RWPE2 (cell line): ENCODE measurements around the gene MDK.
A peak's percentile ranks its signal among the peaks of the same experiment; 100 is the strongest.

ENCODE experiments used
- ATAC-seq: fragments of 200-7000 bp; cut with Tn5 transposase; 3 replicates; pipeline ENCODE4 v1.9.1; 2021; ENCODE audit warnings: low read depth
- DNase-seq: peaks from one replicate; pipeline ENCODE4 v3.0.0-alpha.2; 2020; ENCODE audit warnings: low spot score
- H3K27ac ChIP-seq: fragments of 450-650 bp; 2 replicates; pipeline ENCODE4 v1.5.1; 2017; ENCODE audit warnings: mild to moderate bottlenecking; ENCODE audit not compliant: poor library complexity, severe bottlenecking
- H3K27me3 ChIP-seq: fragments of 250-450 bp; sonication (Bioruptor Pico); 2 replicates; pipeline ENCODE4 v1.5.1; 2021; ENCODE audit warnings: mild to moderate bottlenecking, moderate library complexity; ENCODE audit not compliant: insufficient read depth, poor library complexity, severe bottlenecking
- H3K36me3 ChIP-seq: fragments of 250-450 bp; sonication (Bioruptor Pico); 2 replicates; pipeline ENCODE4 v1.5.1; 2020; ENCODE audit warnings: low read depth, mild to moderate bottlenecking, moderate library complexity
- H3K4me1 ChIP-seq: fragments of 250-450 bp; sonication (Bioruptor Pico); 2 replicates; pipeline ENCODE4 v1.5.1; 2021; ENCODE audit warnings: mild to moderate bottlenecking, moderate library complexity; ENCODE audit not compliant: insufficient read depth, poor library complexity, severe bottlenecking
- H3K4me3 ChIP-seq: fragments of 250-450 bp; sonication (Bioruptor Pico); 2 replicates; pipeline ENCODE4 v1.5.1; 2021; ENCODE audit warnings: mild to moderate bottlenecking, moderate library complexity; ENCODE audit not compliant: severe bottlenecking
- H3K9me3 ChIP-seq: fragments of 250-450 bp; sonication (Bioruptor Pico); 2 replicates; pipeline ENCODE4 v1.5.1; 2021; ENCODE audit warnings: mild to moderate bottlenecking, moderate library complexity; ENCODE audit not compliant: severe bottlenecking
- TF ChIP-seq, protein P1 (sequence below): fragments of 450-650 bp; IDR thresholded peaks from one replicate; pipeline ENCODE4 v1.5.1; 2017; ENCODE audit warnings: mild to moderate bottlenecking, moderate library complexity; ENCODE audit not compliant: poor library complexity, severe bottlenecking

MDK gene

GRCh38 chr11:46351606-46352005 is 29.9 kb upstream of the MDK start:
- Histone ChIP-seq H3K27ac (peak overlapping the region; percentile 44), H3K27me3 (no peaks in the 10 kb centered on the region), H3K4me1 (peaks cover 7% of the 10 kb centered on the region), H3K9me3 (no peaks in the 10 kb centered on the region), H3K4me3 (no peak overlapping the region), H3K36me3 (peaks cover 12% of the 10 kb centered on the region)
- no peak for ATAC-seq
- DNase-seq = no peak
- TF ChIP-seq, protein P1, sequence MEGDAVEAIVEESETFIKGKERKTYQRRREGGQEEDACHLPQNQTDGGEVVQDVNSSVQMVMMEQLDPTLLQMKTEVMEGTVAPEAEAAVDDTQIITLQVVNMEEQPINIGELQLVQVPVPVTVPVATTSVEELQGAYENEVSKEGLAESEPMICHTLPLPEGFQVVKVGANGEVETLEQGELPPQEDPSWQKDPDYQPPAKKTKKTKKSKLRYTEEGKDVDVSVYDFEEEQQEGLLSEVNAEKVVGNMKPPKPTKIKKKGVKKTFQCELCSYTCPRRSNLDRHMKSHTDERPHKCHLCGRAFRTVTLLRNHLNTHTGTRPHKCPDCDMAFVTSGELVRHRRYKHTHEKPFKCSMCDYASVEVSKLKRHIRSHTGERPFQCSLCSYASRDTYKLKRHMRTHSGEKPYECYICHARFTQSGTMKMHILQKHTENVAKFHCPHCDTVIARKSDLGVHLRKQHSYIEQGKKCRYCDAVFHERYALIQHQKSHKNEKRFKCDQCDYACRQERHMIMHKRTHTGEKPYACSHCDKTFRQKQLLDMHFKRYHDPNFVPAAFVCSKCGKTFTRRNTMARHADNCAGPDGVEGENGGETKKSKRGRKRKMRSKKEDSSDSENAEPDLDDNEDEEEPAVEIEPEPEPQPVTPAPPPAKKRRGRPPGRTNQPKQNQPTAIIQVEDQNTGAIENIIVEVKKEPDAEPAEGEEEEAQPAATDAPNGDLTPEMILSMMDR = no peak

DNA sequence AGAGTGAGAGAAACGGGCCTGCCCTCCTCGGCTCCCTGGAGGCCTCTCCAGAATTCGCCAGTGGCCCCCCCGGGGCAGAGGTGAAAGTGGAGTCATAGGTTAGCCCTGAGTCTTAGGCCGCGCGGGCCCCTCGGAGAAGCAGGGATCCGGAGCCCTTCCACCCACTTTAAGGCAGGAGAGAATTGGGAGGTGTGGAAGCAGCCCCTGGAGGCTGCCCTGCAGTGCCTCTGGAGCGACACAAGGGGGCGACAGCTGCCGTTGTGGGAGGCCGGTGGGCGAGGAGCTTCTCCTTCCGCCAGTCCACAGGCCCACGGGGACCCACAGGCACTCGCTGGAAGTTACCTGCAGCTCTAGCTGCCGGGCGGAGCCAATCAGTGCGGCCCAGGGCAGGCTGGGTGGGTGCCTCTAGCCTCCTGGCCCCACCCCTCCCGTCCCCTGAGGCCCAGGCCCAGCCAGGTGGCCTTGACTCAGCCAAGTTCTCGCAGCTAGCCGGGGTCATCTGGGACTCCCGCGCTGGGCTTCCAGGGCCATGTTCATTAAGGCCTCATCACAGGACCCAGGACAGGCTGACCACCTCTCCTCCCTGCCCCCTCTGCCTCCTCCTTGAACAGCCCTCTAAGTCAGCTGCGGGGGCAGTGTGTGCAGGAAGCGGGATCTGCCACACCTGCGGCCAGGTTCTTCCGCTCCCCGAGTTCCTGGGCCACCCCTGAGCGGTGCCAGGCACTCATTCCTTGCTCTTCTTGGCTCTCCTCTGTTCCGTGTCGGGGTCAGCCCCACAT is 29.2 kb upstream of the MDK start:
- no peaks in the 10 kb centered on the region for H3K9me3 ChIP-seq
- no peaks in the 10 kb centered on the region for H3K27me3 ChIP-seq
- peaks cover 12% of the 10 kb centered on the region for H3K36me3 ChIP-seq
- peak overlapping the region; percentile 15 for H3K4me3 ChIP-seq
- H3K27ac ChIP-seq = peak overlapping the region; percentile 44
- TF ChIP-seq, protein P1 = peak; percentile 74
- peaks cover 13% of the 10 kb centered on the region for H3K4me1 ChIP-seq
- DNase-seq (no peak), ATAC-seq (peak; percentile 48)

GRCh38 chr11:46353698-46354097 is 27.8 kb upstream of the MDK start:
- ATAC-seq = no peak
- Histone ChIP-seq H3K27me3 (no peaks in the 10 kb centered on the region), H3K36me3 (peaks cover 12% of the 10 kb centered on the region), H3K4me3 (no peak overlapping the region), H3K27ac (peak overlapping the region; percentile 44), H3K9me3 (no peaks in the 10 kb centered on the region), H3K4me1 (peaks cover 19% of the 10 kb centered on the region)
- no peak for DNase-seq
- TF ChIP-seq, protein P1 = no peak

- TF ChIP-seq, protein P1 = no peak
- DNase-seq (no peak), ATAC-seq (peak; percentile 71)
- no peaks in the 10 kb centered on the region for H3K27me3 ChIP-seq
- no peak overlapping the region for H3K4me3 ChIP-seq
- H3K4me1 ChIP-seq = peaks cover 21% of the 10 kb centered on the region
- H3K9me3 ChIP-seq = no peaks in the 10 kb centered on the region
- H3K27ac ChIP-seq = no peak overlapping the region
- peaks cover 12% of the 10 kb centered on the region for H3K36me3 ChIP-seq
These were observed 24.5 kb upstream of the MDK start for GRCh38 chr11:46356924-46357482.

DNA sequence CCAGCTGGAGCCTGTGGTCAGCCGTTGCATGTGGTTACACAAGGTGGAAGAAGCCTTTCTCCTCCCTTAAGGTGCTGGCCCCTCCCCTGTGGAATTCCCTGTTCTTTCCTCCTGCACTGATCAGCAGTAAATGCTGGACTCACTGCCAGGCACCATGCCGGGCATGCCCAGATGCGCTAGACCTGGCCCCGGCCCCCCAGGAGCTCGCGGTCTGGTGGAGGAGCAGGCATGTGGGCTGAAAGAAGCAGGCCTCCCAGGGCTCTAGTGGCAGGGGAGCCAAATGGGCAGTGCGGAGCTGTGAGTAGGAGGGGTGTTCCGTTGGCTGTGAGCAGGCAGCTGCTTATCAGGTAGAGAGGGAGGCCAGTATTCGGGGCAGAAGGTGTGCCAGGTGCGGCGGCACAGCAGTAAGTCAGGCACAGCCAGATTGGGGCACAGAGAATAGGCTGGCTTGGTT is 24.0 kb upstream of the MDK start:
- H3K4me3 ChIP-seq = no peak overlapping the region
- no peak overlapping the region for H3K27ac ChIP-seq

More for the DNA sequence above, 24.0 kb upstream of the MDK start:
- Histone ChIP-seq H3K4me1 (peaks cover 25% of the 10 kb centered on the region), H3K9me3 (no peaks in the 10 kb centered on the region), H3K27me3 (no peaks in the 10 kb centered on the region), H3K36me3 (peaks cover 12% of the 10 kb centered on the region)
- TF ChIP-seq, protein P1 = no peak
- DNase-seq (no peak), ATAC-seq (peak; percentile 55)
